GM18502 (cell line): Measurements from ENCODE around the gene SPSB1.

Experiments used
- ATAC-seq: cut with Tn5 transposase; IDR thresholded peaks from one replicate; pipeline ENCODE4 v1.9.1; 2021; ENCODE audit warnings: mild to moderate bottlenecking; ENCODE audit not compliant: unreplicated experiment, poor library complexity

The SPSB1 gene

DNA sequence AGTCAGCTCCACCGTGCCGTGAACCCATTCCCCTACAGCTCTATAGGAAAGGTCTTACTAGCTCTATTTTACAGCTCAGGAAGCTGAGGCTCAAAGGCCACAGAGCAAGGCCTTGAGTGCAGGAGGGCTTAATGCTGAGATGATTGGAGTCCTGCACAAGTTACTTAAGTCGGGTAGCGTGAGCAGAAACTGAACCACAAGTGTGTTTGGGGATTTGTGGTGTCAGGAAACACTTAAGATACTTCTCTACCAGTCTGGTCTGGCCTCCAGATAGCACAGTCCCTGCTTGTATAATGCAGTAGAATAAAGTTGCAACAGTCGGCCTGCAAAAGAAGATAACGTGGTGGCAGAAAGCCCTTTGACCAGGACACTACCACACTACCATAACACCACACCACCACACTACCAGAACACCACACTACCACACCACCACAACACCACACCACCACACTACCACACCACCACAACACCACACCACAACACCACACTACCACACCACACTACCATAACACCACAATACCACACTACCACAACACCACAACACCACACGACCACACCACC is 118.1 kb downstream of the SPSB1 start:
- no peak for ATAC-seq

GRCh38 chr1:9413071-9413876 is 120.6 kb downstream of the SPSB1 start:
- ATAC-seq: peak; percentile 73

DNA sequence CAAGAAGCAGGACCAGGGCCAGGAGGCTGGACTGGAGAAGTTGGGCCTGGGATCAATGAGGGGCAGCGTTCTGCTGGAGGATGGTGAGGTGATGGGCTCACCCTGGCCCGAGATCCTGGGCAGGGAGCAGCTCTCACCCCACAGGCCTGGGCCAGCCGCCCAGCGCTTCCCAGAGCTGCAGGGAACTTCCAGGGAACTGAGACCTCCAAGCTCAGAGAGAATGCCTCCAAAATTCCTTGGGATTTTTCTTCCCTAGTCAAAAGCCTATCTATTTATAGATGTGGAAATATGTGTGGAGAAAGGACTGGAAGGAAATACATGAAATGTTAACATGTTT is 121.2 kb downstream of the SPSB1 start:
- ATAC-seq: peak; percentile 5

DNA sequence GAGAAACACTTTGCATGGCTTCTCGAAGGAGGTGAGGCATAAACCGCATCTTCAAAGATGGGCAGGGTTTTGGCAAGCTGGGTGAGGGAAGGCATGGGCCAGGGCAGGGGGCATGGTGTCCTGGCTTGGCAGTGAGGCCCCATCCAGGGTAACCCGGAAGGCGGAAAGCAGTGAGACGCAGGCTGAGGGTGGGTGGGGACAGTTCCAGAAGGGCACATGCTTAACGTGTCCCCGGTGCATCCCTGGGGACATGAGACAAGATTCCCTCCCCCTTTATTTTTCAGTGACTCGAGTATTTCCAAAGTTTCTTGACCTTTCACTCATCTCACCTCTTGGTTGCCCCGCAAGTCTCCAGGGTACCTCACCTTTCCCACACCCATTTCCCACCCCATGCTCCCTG is 123.8 kb downstream of the SPSB1 start:
- no peak for ATAC-seq

- ATAC-seq: no peak
Observed at GRCh38 chr1:9416918-9417500, 124.3 kb downstream of the SPSB1 start.

- no peak for ATAC-seq
Observed at GRCh38 chr1:9417695-9418094, 125.0 kb downstream of the SPSB1 start.

- no peak for ATAC-seq
Observed at GRCh38 chr1:9418851-9419250, 126.2 kb downstream of the SPSB1 start.
